WTC11 (cell line): ENCODE measurements around the gene STRN. TPM values are rescaled to one million over a fixed set of nuclear protein-coding genes. Genes with fewer than 3 reads are reported as not detected.

Experiments used
- ATAC-seq: fragments of 200-7000 bp; cut with Tn5 transposase; 2 replicates; pipeline ENCODE4 v1.10.0; 2021; ENCODE audit warnings: mild to moderate bottlenecking, moderate library complexity
- CTCF ChIA-PET: fragments of 300-600 bp; sonication (Branson Sonifier 250); formaldehyde crosslinking; loops from one replicate; lab custom pipeline; 2021; ENCODE audit warnings: antibody characterized with exemption; lab: Charles Lee
- POLR2A ChIA-PET: fragments of 350-600 bp; sonication (Branson Sonifier 250); formaldehyde crosslinking; loops from one replicate; lab custom pipeline; 2021; ENCODE audit warnings: antibody characterized with exemption; lab: Charles Lee
- DNase-seq: peaks from one replicate; pipeline ENCODE4 v3.0.0; 2021; ENCODE audit warnings: low spot score
- H3K27ac Mint-ChIP-seq: 2 replicates; pipeline ENCODE4 v1.8.0; 2021; ENCODE audit warnings: mixed read lengths
- H3K27me3 Mint-ChIP-seq: 2 replicates; pipeline ENCODE4 v1.8.0; 2021; ENCODE audit warnings: low read depth, mild to moderate bottlenecking, moderate library complexity, mixed read lengths
- H3K36me3 Mint-ChIP-seq: 2 replicates; pipeline ENCODE4 v1.8.0; 2021; ENCODE audit warnings: mixed read lengths
- H3K4me1 Mint-ChIP-seq: 2 replicates; pipeline ENCODE4 v1.8.0; 2022; ENCODE audit warnings: mixed read lengths
- H3K4me3 Mint-ChIP-seq: 2 replicates; pipeline ENCODE4 v1.8.0; 2021; ENCODE audit warnings: mild to moderate bottlenecking, moderate library complexity, mixed read lengths
- H3K9me3 Mint-ChIP-seq: 2 replicates; pipeline ENCODE4 v1.8.0; 2021; ENCODE audit warnings: mixed read lengths
- ATF1 ChIP-seq: sonication (generic); formaldehyde crosslinking; IDR thresholded peaks from 2 replicates; pipeline ENCODE4 v1.8.1; 2023; ENCODE audit warnings: mild to moderate bottlenecking, moderate library complexity, missing genetic modification reagents
- GRHL2 ChIP-seq: fragments of 250-450 bp; sonication (Bioruptor Pico); IDR thresholded peaks from 2 replicates; pipeline ENCODE4 v1.8.0; 2022; ENCODE audit warnings: mild to moderate bottlenecking, moderate library complexity; ENCODE audit not compliant: insufficient replicate concordance, severe bottlenecking
- HMGXB4 ChIP-seq: sonication (generic); formaldehyde crosslinking; IDR thresholded peaks from 2 replicates; pipeline ENCODE4 v1.8.1; 2023; ENCODE audit warnings: mild to moderate bottlenecking, moderate library complexity, missing genetic modification reagents
- JAZF1 ChIP-seq: fragments of 250-450 bp; sonication (Bioruptor Pico); IDR thresholded peaks from 2 replicates; pipeline ENCODE4 v1.9.0; 2021; ENCODE audit warnings: moderate library complexity, mild to moderate bottlenecking, inconsistent platforms
- KAT7 ChIP-seq: sonication (generic); formaldehyde crosslinking; IDR thresholded peaks from 2 replicates; pipeline ENCODE4 v1.8.1; 2023; ENCODE audit warnings: missing genetic modification reagents, mild to moderate bottlenecking, borderline replicate concordance
- NFYB ChIP-seq: sonication (generic); formaldehyde crosslinking; conservative IDR thresholded peaks from 2 replicates; pipeline ENCODE4 v1.8.0; 2022; ENCODE audit warnings: low read depth, missing genetic modification reagents
- NR3C1 ChIP-seq: sonication (generic); formaldehyde crosslinking; conservative IDR thresholded peaks from 2 replicates; pipeline ENCODE4 v1.8.1; 2023; ENCODE audit warnings: low read depth, mild to moderate bottlenecking, missing genetic modification reagents
- RORB ChIP-seq: fragments of 250-450 bp; sonication (Bioruptor Pico); IDR thresholded peaks from 2 replicates; pipeline ENCODE4 v1.9.0; 2021; ENCODE audit warnings: mild to moderate bottlenecking
- SOX15 ChIP-seq: fragments of 250-450 bp; sonication (Bioruptor Pico); IDR thresholded peaks from 2 replicates; pipeline ENCODE4 v1.9.0; 2021; ENCODE audit warnings: mild to moderate bottlenecking
- STAT6 ChIP-seq: sonication (generic); formaldehyde crosslinking; conservative IDR thresholded peaks from 2 replicates; pipeline ENCODE4 v1.8.1; 2023; ENCODE audit warnings: mild to moderate bottlenecking, low read depth, missing genetic modification reagents, moderate library complexity
- TP53 ChIP-seq: sonication (generic); formaldehyde crosslinking; IDR thresholded peaks from 2 replicates; pipeline ENCODE4 v1.8.1; 2023; ENCODE audit warnings: mild to moderate bottlenecking, missing genetic modification reagents
- ZNF121 ChIP-seq: sonication (generic); formaldehyde crosslinking; IDR thresholded peaks from 2 replicates; pipeline ENCODE4 v1.8.0; 2023; ENCODE audit warnings: missing genetic modification reagents
- ZNF219 ChIP-seq: sonication (generic); formaldehyde crosslinking; IDR thresholded peaks from 2 replicates; pipeline ENCODE4 v1.8.0; 2023; ENCODE audit warnings: missing genetic modification reagents, mild to moderate bottlenecking, borderline replicate concordance
- ZNF396 ChIP-seq: fragments of 250-450 bp; sonication (Bioruptor Pico); IDR thresholded peaks from 2 replicates; pipeline ENCODE4 v1.8.0; 2021; ENCODE audit warnings: mild to moderate bottlenecking, moderate library complexity, borderline replicate concordance
- ZNF416 ChIP-seq: fragments of 250-450 bp; sonication (Bioruptor Pico); IDR thresholded peaks from 2 replicates; pipeline ENCODE4 v1.9.0; 2021; ENCODE audit warnings: mild to moderate bottlenecking, inconsistent platforms
- ZNF671 ChIP-seq: fragments of 250-450 bp; sonication (Bioruptor Pico); IDR thresholded peaks from 2 replicates; pipeline ENCODE4 v1.8.0; 2021; ENCODE audit warnings: mild to moderate bottlenecking
- total RNA-seq: library from RNA; stranded (reverse); gene quantifications from 3 replicates; pipeline ENCODE4 v1.2.3, GENCODE V29; 2021
- TF ChIP-seq, protein P1 (sequence below): sonication (generic); formaldehyde crosslinking; IDR thresholded peaks from 2 replicates; pipeline ENCODE4 v1.8.1; 2023; ENCODE audit warnings: mild to moderate bottlenecking, missing genetic modification reagents, moderate library complexity
- TF ChIP-seq, protein P2 (sequence below): fragments of 250-450 bp; sonication (Bioruptor Pico); IDR thresholded peaks from 2 replicates; pipeline ENCODE4 v1.8.0; 2021; ENCODE audit warnings: mild to moderate bottlenecking
- TF ChIP-seq, protein P3 (sequence below): sonication (generic); formaldehyde crosslinking; IDR thresholded peaks from 2 replicates; pipeline ENCODE4 v1.8.1; 2022; ENCODE audit warnings: missing genetic modification reagents, borderline replicate concordance

The STRN gene
- total RNA-seq, 1 experiment from 2014 or later = 34.7 TPM

GRCh38 chr2:37005118-37005868, 39.0 kb upstream of the STRN start:
- H3K4me3 Mint-ChIP-seq = no peak overlapping the region
- H3K9me3 Mint-ChIP-seq = no peaks in the 10 kb centered on the region
- ChIA-PET POLR2A (no interaction called here), CTCF (no interaction called here)
- peaks cover 3% of the 10 kb centered on the region; the same call in 1 of the 2 replicates for H3K36me3 Mint-ChIP-seq
- TF ChIP-seq ZNF416 (CRISPR knock-in tag) (no peak), JAZF1 (no peak), ZNF121 (no peak), NR3C1 (no peak), STAT6 (CRISPR knock-in tag) (no peak), ATF1 (CRISPR knock-in tag) (no peak)
- TF ChIP-seq, protein P1, sequence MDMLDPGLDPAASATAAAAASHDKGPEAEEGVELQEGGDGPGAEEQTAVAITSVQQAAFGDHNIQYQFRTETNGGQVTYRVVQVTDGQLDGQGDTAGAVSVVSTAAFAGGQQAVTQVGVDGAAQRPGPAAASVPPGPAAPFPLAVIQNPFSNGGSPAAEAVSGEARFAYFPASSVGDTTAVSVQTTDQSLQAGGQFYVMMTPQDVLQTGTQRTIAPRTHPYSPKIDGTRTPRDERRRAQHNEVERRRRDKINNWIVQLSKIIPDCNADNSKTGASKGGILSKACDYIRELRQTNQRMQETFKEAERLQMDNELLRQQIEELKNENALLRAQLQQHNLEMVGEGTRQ (CRISPR knock-in tag) = no peak
- DNase-seq = no peak
- peak; percentile 62 for ATAC-seq
- H3K27ac Mint-ChIP-seq = peak overlapping the region; percentile 51
- no peaks in the 10 kb centered on the region for H3K27me3 Mint-ChIP-seq
- H3K4me1 Mint-ChIP-seq = no peaks in the 10 kb centered on the region

DNA sequence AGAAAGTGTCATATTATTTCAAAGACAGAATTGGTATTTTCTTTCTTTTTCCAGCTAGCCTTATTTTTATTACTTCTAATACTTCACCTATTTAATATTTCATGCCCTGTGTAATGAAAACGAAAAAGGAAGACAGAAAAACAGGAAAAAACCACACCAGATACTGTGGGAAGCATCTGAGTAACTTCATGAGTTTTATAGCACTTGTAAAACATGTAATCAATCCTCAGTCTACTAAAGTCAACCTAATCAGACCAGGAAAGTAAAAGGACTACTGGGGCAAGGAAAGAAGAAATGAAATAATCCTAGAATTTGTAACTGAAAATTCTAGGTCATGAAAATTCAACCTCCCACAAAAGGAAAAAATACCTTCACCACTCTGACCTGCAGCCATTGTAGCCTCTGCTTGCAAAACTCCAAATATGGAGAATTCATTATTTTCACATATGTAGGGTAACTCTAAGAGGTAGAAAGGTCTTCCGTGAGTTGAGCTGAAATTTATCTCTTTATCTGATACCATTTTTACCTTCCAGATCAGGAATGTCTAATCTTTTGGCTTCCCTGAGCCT, 34.7 kb upstream of the STRN start:
- DNase-seq = no peak
- H3K27me3 Mint-ChIP-seq = no peaks in the 10 kb centered on the region
- POLR2A ChIA-PET = no interaction called here
- H3K27ac Mint-ChIP-seq = no peak overlapping the region
- TF ChIP-seq HMGXB4 (CRISPR knock-in tag) (no peak), KAT7 (CRISPR knock-in tag) (no peak), ZNF219 (CRISPR knock-in tag) (no peak), NR3C1 (no peak), ZNF671 (CRISPR knock-in tag) (no peak), TP53 (CRISPR knock-in tag) (no peak), GRHL2 (CRISPR knock-in tag) (no peak), RORB (CRISPR knock-in tag) (no peak), SOX15 (no peak), ZNF396 (CRISPR knock-in tag) (no peak), NFYB (no peak)
- TF ChIP-seq, protein P2, sequence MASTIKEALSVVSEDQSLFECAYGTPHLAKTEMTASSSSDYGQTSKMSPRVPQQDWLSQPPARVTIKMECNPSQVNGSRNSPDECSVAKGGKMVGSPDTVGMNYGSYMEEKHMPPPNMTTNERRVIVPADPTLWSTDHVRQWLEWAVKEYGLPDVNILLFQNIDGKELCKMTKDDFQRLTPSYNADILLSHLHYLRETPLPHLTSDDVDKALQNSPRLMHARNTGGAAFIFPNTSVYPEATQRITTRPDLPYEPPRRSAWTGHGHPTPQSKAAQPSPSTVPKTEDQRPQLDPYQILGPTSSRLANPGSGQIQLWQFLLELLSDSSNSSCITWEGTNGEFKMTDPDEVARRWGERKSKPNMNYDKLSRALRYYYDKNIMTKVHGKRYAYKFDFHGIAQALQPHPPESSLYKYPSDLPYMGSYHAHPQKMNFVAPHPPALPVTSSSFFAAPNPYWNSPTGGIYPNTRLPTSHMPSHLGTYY = no peak
- TF ChIP-seq, protein P3, sequence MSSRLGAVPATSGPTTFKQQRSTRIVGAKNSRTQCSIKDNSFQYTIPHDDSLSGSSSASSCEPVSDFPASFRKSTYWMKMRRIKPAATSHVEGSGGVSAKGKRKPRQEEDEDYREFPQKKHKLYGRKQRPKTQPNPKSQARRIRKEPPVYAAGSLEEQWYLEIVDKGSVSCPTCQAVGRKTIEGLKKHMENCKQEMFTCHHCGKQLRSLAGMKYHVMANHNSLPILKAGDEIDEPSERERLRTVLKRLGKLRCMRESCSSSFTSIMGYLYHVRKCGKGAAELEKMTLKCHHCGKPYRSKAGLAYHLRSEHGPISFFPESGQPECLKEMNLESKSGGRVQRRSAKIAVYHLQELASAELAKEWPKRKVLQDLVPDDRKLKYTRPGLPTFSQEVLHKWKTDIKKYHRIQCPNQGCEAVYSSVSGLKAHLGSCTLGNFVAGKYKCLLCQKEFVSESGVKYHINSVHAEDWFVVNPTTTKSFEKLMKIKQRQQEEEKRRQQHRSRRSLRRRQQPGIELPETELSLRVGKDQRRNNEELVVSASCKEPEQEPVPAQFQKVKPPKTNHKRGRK (CRISPR knock-in tag) = no peak
- TF ChIP-seq, all 79 proteins: peak for 0
- ATAC-seq = no peak
- Mint-ChIP-seq H3K4me1 (no peaks in the 10 kb centered on the region), H3K9me3 (peaks cover 5% of the 10 kb centered on the region), H3K36me3 (peaks cover 18% of the 10 kb centered on the region), H3K4me3 (no peak overlapping the region)
- CTCF ChIA-PET = interaction anchor here (1.6 kb wide), 1 partner anchor 230 kb away, joined by 4 read pairs; no protein-coding TSS in a partner anchor
